Suppressor macrophage treated with lipopolysaccharide for 1 hour (primary cell): ENCODE data around the gene PCNP.
"Not testable (repeated sequence)": the region's sequence is repeated elsewhere in the genome, so short reads cannot be mapped to it uniquely, and the experiment has no call there.

ENCODE experiments used
- DNase-seq, 3 donors: peaks; one replicate each; pipeline ENCODE4 v3.0.0-alpha.2; 2020 to 2022

PCNP gene

GRCh38 chr3:101567528-101568317 lies 6.3 kb upstream of the PCNP start:
- no peak for DNase-seq

- DNase-seq, result no peak
Measured at GRCh38 chr3:101571028-101571895, 2.7 kb upstream of the PCNP start.

GRCh38 chr3:101574388-101575112 lies 570 bp downstream of the PCNP start:
- DNase-seq, result peak; percentile 37 to 47 (median 41)

GRCh38 chr3:101577286-101577685 lies 3.3 kb downstream of the PCNP start:
- no peak for DNase-seq

GRCh38 chr3:101588616-101589015 lies 14.6 kb downstream of the PCNP start:
- DNase-seq, result no peak

- no peak for DNase-seq
Measured at GRCh38 chr3:101591071-101591470, 17.1 kb downstream of the PCNP start.

GRCh38 chr3:101602731-101603130 lies 28.8 kb downstream of the PCNP start:
- DNase-seq, result peak in 2 of 3 donors; percentile 19 to 25

GRCh38 chr3:101603184-101603583 lies 29.2 kb downstream of the PCNP start:
- DNase-seq, result no peak

GRCh38 chr3:101605398-101605797 lies 31.4 kb downstream of the PCNP start:
- not testable (repeated sequence) for DNase-seq

GRCh38 chr3:101611023-101611422 lies 37.0 kb downstream of the PCNP start:
- DNase-seq, result no peak

GRCh38 chr3:101613014-101613413 lies 39.0 kb downstream of the PCNP start:
- not testable (repeated sequence) for DNase-seq

GRCh38 chr3:101615525-101615924 lies 41.5 kb downstream of the PCNP start:
- DNase-seq, result no peak

- no peak for DNase-seq
Measured at GRCh38 chr3:101617478-101617877, 43.5 kb downstream of the PCNP start.

- DNase-seq, result no peak
Measured at GRCh38 chr3:101618726-101619125, 44.7 kb downstream of the PCNP start.

GRCh38 chr3:101619734-101620133 lies 45.8 kb downstream of the PCNP start:
- DNase-seq, result no peak

- no peak for DNase-seq
Measured at GRCh38 chr3:101623656-101624055, 49.7 kb downstream of the PCNP start.

- DNase-seq, result no peak
Measured at GRCh38 chr3:101624857-101625256, 50.9 kb downstream of the PCNP start.

GRCh38 chr3:101625879-101626278 lies 51.9 kb downstream of the PCNP start:
- no peak for DNase-seq

GRCh38 chr3:101629219-101629618 lies 55.2 kb downstream of the PCNP start:
- DNase-seq, result peak; percentile 5 to 24 (median 19)

- DNase-seq, result no peak
Measured at GRCh38 chr3:101631098-101631796, 57.3 kb downstream of the PCNP start.

GRCh38 chr3:101631959-101632358 lies 58.0 kb downstream of the PCNP start:
- DNase-seq, result not testable (repeated sequence)

- no peak for DNase-seq
Measured at GRCh38 chr3:101632586-101632985, 58.6 kb downstream of the PCNP start.

- DNase-seq, result no peak
Measured at GRCh38 chr3:101633186-101633585, 59.2 kb downstream of the PCNP start.
